HG02884 (cell line): ENCODE results near the gene TXNRD2.
"Not testable (repeated sequence)": the region's sequence is repeated elsewhere in the genome, so short reads cannot be mapped to it uniquely, and the experiment has no call there.

Experiments
- ATAC-seq: cut with Tn5 transposase; IDR thresholded peaks from one replicate; pipeline ENCODE4 v1.9.1; 2021; ENCODE audit warnings: mild to moderate bottlenecking, moderate library complexity; ENCODE audit not compliant: unreplicated experiment

TXNRD2 gene

GRCh38 chr22:19955241-19956128 lies 13.9 kb upstream of the TXNRD2 start:
- no peak for ATAC-seq

GRCh38 chr22:19951346-19951745 lies 9.7 kb upstream of the TXNRD2 start:
- ATAC-seq, result no peak

GRCh38 chr22:19948057-19948760 lies 6.6 kb upstream of the TXNRD2 start:
- ATAC-seq, result no peak

GRCh38 chr22:19943082-19944026 lies 1.7 kb upstream of the TXNRD2 start:
- ATAC-seq, result no peak

GRCh38 chr22:19942157-19943081 lies 801 bp upstream of the TXNRD2 start:
- no peak for ATAC-seq

GRCh38 chr22:19940536-19941364 lies 868 bp downstream of the TXNRD2 start:
- no peak for ATAC-seq

- ATAC-seq, result no peak
These were observed 3.8 kb downstream of the TXNRD2 start for GRCh38 chr22:19937616-19938473.

GRCh38 chr22:19936513-19936912 lies 5.1 kb downstream of the TXNRD2 start:
- ATAC-seq, result no peak

GRCh38 chr22:19935123-19935718 lies 6.4 kb downstream of the TXNRD2 start:
- not testable (repeated sequence) for ATAC-seq

- no peak for ATAC-seq
These were observed 8.0 kb downstream of the TXNRD2 start for GRCh38 chr22:19933341-19934241.

GRCh38 chr22:19932367-19933206 lies 9.0 kb downstream of the TXNRD2 start:
- ATAC-seq, result no peak

GRCh38 chr22:19931514-19931913 lies 10.1 kb downstream of the TXNRD2 start:
- ATAC-seq, result no peak

- no peak for ATAC-seq
These were observed 10.8 kb downstream of the TXNRD2 start for GRCh38 chr22:19930551-19931486.
